ENCODE results near the gene KCNMB4.

GRCh38 chr12:70360218-70360617, 5.9 kb upstream of the KCNMB4 start:
- TF ChIP-seq CTCF (IDR thresholded peaks at IDR 0.05; ENCODE audit: borderline replicate concordance, extremely low read depth, low read length, poor library complexity, severe bottlenecking) (no peak), EZH2 (IDR thresholded peaks at IDR 0.05; ENCODE audit: borderline replicate concordance, low read depth, low read length, severe bottlenecking) (no peak)

All from DND-41 (cell line).